HPDE6-E6E7 (cell line): Measurements from ENCODE around the gene BDKRB2.

Experiments
- DNase-seq: peaks from one replicate; pipeline ENCODE4 v3.0.0; 2011; ENCODE audit warnings: missing footprints; ENCODE audit errors: extremely low spot score

Gene BDKRB2

GRCh38 chr14:96198430-96199130 lies 6.1 kb upstream of the BDKRB2 start:
- no peak for DNase-seq

- no peak for DNase-seq
Measured at GRCh38 chr14:96201157-96201556, 3.5 kb upstream of the BDKRB2 start.

GRCh38 chr14:96201965-96202364 lies 2.7 kb upstream of the BDKRB2 start:
- no peak for DNase-seq

GRCh38 chr14:96202441-96203094 lies 2.1 kb upstream of the BDKRB2 start:
- DNase-seq, result no peak

DNA sequence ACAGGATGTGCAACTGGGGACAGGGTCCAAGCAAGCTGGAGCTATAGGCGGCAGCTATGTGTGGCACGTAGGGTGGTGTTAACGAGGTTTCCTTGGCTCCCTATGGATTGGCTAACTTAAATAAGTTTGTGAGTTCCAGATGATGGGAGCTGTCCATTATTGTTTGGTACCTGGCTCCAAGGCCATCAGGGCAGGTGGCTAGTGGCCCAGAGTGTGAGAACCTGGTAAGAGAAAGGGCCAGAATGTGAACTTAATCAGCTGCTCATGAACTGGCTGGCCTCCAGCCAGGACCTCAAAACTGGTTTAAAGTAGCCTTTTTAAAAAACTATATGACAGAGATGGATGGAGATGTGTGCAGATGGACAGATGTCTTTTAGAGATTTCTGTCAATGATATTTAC lies 1.5 kb upstream of the BDKRB2 start:
- no peak for DNase-seq

DNA sequence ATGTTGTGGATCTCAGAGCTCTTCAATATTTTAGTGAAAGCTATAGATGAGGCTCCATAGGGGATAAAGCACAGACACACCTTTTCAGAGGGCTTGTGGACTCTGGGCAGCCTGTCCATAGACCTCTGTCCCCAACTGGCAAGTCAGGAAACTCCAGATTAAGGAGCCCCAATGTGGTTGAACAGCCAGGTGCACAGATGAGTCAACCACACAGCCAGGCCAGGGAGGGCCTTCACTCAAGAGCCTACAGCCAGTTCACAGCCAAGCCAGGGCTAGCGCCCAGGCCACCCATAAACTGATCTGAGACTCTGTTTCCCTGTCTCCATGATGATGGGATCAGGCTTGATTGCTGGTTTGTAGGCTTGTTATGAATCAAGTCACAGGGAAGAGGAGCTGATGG lies 1.0 kb upstream of the BDKRB2 start:
- peak; percentile 42 for DNase-seq

DNA sequence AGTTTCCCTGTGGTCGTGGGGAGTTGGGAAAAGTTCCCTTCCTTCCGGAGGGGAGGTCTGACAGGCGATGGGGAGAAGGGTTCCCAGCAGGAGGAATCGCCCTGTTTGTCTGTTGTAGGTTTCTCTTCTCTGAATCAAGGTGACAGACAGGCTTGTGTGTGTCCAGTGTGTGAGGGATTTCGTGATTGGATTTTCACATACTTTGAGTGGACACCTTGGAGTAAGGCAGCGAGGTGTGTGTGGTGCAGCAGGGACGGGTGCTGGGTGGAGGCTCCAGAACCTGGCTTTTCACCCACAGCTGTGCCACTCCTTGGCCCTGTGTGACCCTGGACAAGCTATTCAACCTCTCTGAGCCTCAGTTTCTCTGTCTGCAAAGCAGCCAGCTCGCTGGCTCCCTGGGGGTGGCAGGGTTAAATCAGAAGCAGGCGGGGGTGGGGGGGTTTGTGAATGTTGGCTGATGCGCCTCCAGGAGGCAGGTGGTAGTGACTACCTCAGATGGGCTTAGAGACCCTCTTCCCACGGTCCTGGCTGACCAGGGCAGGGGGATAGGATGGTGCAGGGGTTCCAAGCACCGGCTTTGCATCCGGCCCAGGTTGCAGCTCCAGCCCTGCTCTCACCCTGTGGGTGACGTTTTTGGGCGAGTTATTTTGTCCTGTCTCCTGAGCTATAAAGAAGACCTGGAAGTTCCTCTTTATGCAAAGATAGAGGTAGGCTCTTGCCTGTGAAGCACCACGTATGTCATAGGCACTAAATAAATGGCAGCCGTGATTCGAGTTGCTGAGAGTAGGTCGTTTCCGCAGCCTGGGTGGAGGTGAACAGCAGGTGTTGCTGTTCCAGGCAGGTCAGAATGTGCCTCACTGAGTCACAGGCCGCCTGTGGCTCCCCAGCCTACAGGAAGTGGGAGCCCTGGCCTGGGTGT lies 679 bp downstream of the BDKRB2 start:
- peak; percentile 67 for DNase-seq

- DNase-seq, result no peak
Measured at GRCh38 chr14:96205978-96206360, 1.3 kb downstream of the BDKRB2 start.

GRCh38 chr14:96206461-96206860 lies 1.8 kb downstream of the BDKRB2 start:
- DNase-seq, result no peak

DNA sequence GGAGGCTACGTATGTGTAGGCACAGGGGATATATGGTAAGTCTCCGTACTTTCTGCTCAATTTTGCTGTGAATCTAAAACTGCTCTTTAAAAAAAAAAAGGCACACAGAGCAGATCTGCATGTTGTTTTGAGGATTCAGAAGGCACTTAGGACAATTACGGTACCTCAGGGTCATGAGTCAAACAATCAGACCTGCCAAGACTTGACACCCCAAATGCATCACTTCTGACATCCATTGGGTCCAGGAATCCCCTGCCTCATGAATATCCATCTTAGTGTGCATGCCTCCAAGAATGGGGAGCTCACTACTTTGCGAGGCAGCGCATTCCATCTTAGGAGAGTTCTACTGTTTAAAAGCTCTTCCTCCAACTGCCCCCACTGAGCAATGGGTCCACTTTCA lies 3.0 kb downstream of the BDKRB2 start:
- no peak for DNase-seq

DNA sequence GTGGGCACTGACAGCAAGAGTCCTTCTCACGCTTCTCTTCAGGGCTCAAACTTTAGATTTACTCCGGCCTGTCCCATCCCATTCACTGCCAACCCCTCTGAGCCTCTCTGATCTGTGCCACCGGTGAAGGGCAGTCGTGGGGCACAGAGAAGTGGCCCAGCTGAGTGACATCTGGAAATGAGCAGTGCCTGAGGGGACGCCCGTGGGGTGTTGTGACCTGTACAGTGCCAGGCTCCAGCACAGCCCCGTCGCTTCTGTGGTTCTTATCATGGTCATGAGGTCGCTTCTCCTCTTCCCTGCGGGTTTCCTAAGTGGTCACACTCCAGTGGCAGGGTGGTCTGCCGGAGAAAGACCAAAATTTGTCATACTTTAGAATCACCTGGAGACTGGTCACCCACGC lies 4.1 kb downstream of the BDKRB2 start:
- DNase-seq, result no peak

GRCh38 chr14:96212140-96212539 lies 7.5 kb downstream of the BDKRB2 start:
- no peak for DNase-seq

GRCh38 chr14:96212896-96213295 lies 8.3 kb downstream of the BDKRB2 start:
- DNase-seq, result no peak

- DNase-seq, result no peak
Measured at GRCh38 chr14:96213871-96214465, 9.3 kb downstream of the BDKRB2 start.

- no peak for DNase-seq
Measured at GRCh38 chr14:96214793-96215192, 10.2 kb downstream of the BDKRB2 start.

DNA sequence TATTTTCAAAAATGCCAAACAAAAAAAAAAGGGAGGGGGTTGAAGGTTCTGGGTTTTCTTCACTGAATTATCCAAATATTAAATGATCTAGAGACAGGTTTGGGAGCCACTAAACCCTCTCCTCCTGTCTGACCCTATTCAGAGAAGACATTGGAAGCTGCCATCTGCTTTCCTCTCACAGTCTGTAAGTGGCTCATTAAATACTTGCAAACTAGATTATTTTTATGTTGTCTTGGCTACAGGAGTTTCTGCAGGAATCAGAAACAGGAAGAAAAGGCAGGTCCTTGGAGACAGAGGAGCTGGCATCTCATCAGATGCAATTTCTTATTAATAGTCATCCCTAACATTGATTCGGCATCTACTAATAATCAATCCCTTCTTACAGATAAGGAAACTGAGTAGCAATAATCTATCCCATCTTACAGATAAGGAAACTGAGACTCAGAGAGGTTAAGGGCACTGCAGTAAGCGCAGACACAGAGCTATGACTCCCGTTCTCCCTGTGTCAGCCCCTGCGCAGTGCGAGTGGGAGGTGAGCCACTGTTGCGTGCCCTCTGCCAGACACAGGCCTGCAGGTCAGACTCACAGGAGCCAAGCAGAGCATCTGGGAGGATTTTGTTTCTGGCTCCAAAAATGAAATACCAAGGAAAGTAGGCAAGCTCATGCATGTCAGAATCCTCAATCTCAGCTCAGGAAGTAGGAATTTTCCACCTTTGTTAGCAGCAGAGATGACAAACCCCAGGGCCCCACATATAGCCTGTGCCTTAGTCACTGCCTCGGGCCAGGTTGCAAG lies 11.0 kb downstream of the BDKRB2 start:
- no peak for DNase-seq

DNA sequence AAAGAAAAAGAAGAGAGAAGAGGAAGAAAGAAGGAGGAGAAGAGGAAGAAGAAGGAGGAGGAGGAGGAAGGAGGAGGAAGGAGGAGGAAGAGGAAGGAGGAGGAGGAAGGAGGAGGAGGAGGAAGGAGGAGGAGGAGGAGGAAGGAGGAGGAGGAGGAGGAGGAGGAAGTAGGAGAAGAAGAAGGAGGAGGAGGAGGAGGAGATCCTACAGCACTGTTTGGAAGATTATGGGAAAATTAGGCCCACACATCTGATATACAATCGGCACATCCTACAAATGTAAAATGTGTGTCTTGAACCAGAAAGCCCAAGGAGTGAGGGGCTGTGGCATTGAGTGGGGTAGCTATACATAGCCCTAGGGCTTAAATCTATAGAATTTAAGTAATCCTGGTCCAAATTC lies 12.0 kb downstream of the BDKRB2 start:
- DNase-seq, result no peak

DNA sequence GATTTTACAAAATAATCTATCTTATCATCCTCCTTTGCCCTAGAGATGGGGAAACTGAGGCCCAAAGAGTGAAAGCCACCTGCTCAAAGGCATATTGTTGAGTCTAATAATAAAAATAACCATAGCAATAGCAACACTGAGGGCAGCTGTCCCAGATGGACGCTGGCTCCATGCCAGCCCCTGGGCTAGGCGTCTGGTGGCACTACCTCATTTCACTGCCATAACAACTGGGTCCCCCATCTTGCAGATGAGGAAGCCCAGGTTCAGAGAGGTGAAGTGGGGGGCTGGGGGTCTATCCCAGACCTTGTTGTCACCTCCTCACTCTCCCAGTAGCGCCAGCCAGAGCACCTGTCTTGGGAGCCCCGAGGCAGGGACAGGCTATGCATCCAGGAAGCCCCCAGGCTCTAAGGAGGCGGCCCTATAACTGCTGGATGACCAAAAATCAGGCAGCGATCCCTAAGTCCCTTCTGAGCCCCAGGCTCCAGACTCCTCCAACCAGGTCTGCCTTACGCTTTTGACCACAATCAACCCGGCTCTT lies 12.8 kb downstream of the BDKRB2 start:
- DNase-seq, result no peak

DNA sequence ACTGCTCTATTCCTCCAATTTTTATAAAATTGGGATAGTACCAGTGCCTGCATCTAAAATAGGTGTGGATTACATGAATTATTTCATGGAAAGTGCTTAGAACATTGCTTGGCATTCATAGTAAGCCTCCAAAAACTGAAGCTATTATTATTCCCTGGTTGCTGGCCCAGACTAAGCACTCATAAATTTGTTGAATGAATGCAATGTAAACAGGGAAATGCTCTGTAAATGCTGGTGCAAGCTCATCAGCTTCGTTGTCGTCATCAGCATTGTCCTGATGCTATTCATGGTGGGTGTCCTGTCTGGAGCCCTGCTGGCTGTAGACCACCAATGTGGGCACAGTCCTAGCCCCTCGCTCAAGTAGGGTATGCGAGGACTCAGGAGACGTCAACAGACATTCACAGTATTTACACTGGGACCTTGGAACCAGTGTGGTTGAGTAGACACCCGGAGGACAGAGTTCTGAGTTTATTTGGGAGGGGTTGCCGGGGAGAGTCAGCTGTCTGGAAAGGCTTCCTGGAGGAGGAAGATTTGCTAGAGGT lies 16.5 kb downstream of the BDKRB2 start:
- no peak for DNase-seq

DNA sequence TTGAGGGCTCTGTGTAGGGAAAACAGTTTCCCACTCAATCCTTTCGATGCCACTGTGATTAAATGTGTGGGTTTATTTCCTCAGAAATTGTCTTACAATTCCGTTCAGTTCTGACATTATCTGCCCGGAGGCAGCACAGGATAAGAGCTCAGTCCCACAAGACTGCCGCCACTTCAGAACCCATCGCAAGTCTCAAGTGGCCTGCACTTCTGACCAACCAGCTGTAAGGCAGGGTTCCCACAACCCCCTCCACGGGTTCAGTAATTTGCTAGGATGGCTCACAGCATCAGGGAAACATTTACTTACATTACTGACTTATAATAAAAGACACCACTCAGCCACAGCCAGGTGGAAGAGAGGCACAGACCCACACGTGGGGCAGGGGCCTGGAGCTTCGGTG lies 17.2 kb downstream of the BDKRB2 start:
- DNase-seq, result no peak
